Measurements from ENCODE around the gene DNAJC5.
"Not testable (repeated sequence)": the region's sequence is repeated elsewhere in the genome, so short reads cannot be mapped to it uniquely, and the experiment has no call there.

Gene DNAJC5

GRCh38 chr20:63957004-63957689 is 62.2 kb downstream of the DNAJC5 start:
- DNase-seq: peak; percentile 59

- peak; percentile 29 for DNase-seq
Observed at GRCh38 chr20:63957690-63958441, 62.9 kb downstream of the DNAJC5 start.

- no peak for DNase-seq
Observed at GRCh38 chr20:63958471-63958870, 63.5 kb downstream of the DNAJC5 start.

- no peak for DNase-seq
Observed at GRCh38 chr20:63958964-63959698, 64.2 kb downstream of the DNAJC5 start.

- no peak for DNase-seq
Observed at GRCh38 chr20:63959699-63960075, 64.8 kb downstream of the DNAJC5 start.

GRCh38 chr20:63960654-63961621 is 66.0 kb downstream of the DNAJC5 start:
- DNase-seq: not testable (repeated sequence)

GRCh38 chr20:63961664-63962425 is 66.9 kb downstream of the DNAJC5 start:
- no peak for DNase-seq

GRCh38 chr20:63962426-63963347 is 67.8 kb downstream of the DNAJC5 start:
- no peak for DNase-seq

- DNase-seq: no peak
Observed at GRCh38 chr20:63963348-63963741, 68.4 kb downstream of the DNAJC5 start.

GRCh38 chr20:63963784-63964301 is 68.9 kb downstream of the DNAJC5 start:
- DNase-seq: no peak

GRCh38 chr20:63964412-63964811 is 69.5 kb downstream of the DNAJC5 start:
- DNase-seq: no peak

- no peak for DNase-seq
Observed at GRCh38 chr20:63966172-63966943, 71.4 kb downstream of the DNAJC5 start.

GRCh38 chr20:63966944-63967322 is 72.0 kb downstream of the DNAJC5 start:
- DNase-seq: no peak

- DNase-seq: no peak
Observed at GRCh38 chr20:63967330-63968135, 72.6 kb downstream of the DNAJC5 start.

- no peak for DNase-seq
Observed at GRCh38 chr20:63968136-63968927, 73.4 kb downstream of the DNAJC5 start.

- DNase-seq: peak; percentile 44
Observed at GRCh38 chr20:63968928-63969760, 74.2 kb downstream of the DNAJC5 start.
